Natural killer cell (primary cell): ENCODE measurements around the gene GNAI2. TPM values are rescaled to one million over a fixed set of nuclear protein-coding genes. Genes with fewer than 3 reads are reported as not detected.
"Not testable (repeated sequence)": the region's sequence is repeated elsewhere in the genome, so short reads cannot be mapped to it uniquely, and the experiment has no call there.

Experiments used
- ATAC-seq, 3 donors: fragments of 150-1000 bp in 2 of 3; fragments of 200-7000 bp in 1 of 3; cut with Tn5 transposase; 1 replicate in 1 of 3; 2 replicates in 2 of 3; pipeline ENCODE4 v1.10.0; 2021; ENCODE audit warnings: mild to moderate bottlenecking in 2 of 3, moderate library complexity in 2 of 3
- DNase-seq, 2 donors: peaks; one replicate each; pipeline versions ENCODE4 v3.0.0 to v3.0.0-alpha.2; 2013 to 2021; ENCODE audit warnings: mixed read lengths in 1 of 2
- H3K27ac ChIP-seq: one replicate; pipeline ENCODE4 v1.5.1; 2013; ENCODE audit warnings: mild to moderate bottlenecking, low read length
- H3K27me3 ChIP-seq: one replicate; pipeline ENCODE4 v1.6.1; 2013; ENCODE audit warnings: low read length; ENCODE audit not compliant: control insufficient read depth, insufficient read depth
- H3K36me3 ChIP-seq: one replicate; pipeline ENCODE4 v1.6.1; 2013; ENCODE audit warnings: low read length; ENCODE audit not compliant: control insufficient read depth, insufficient read depth
- H3K4me1 ChIP-seq: one replicate; pipeline ENCODE4 v1.6.1; 2013; ENCODE audit warnings: low read length; ENCODE audit not compliant: control insufficient read depth, insufficient read depth
- H3K4me3 ChIP-seq: one replicate; pipeline ENCODE4 v1.5.1; 2013; ENCODE audit warnings: low read length
- H3K9me3 ChIP-seq: one replicate; pipeline ENCODE4 v1.6.1; 2013; ENCODE audit warnings: low read length; ENCODE audit not compliant: control insufficient read depth, insufficient read depth
- H3K27ac Mint-ChIP-seq, 2 donors: one replicate each; pipeline ENCODE4 v1.8.0; 2022; ENCODE audit warnings: mild to moderate bottlenecking in 2 of 2, mixed read lengths in 2 of 2, moderate library complexity in 1 of 2
- H3K27me3 Mint-ChIP-seq, 2 donors: one replicate each; pipeline ENCODE4 v1.8.0; 2022; ENCODE audit warnings: low read depth in 2 of 2, mixed read lengths in 2 of 2
- H3K36me3 Mint-ChIP-seq: one replicate; pipeline ENCODE4 v1.8.0; 2022; ENCODE audit warnings: mixed read lengths
- H3K4me1 Mint-ChIP-seq, 2 donors: one replicate each; pipeline ENCODE4 v1.8.0; 2022; ENCODE audit warnings: mixed read lengths in 2 of 2
- H3K4me3 Mint-ChIP-seq: one replicate; pipeline ENCODE4 v1.8.0; 2022; ENCODE audit warnings: mild to moderate bottlenecking, moderate library complexity, mixed read lengths
- H3K9me3 Mint-ChIP-seq, 2 donors: one replicate each; pipeline ENCODE4 v1.8.0; 2022; ENCODE audit warnings: mixed read lengths in 2 of 2
- WGBS: methylation state at CpG from one replicate; pipeline ENCODE4 v1.1.7; 2013; ENCODE audit warnings: missing lambda C conversion rate; ENCODE audit not compliant: insufficient coverage; 5-methylcytosine and 5-hydroxymethylcytosine counted together
- intact Hi-C: fragments of 100-400 bp; cut with micrococcal nuclease; formaldehyde crosslinking; loops from one replicate; pipeline ENCODE4 v1.14.2; 2022
- total RNA-seq, 4 donors: library from RNA; stranded (reverse); fragments of 120-200 nt in 1 of 4; gene quantifications; one replicate each; pipeline versions ENCODE4 v1.2.3 to v1.2.4, GENCODE V29; 2013 to 2022
- TF ChIP-seq, protein P1 (sequence below): fragments of 200-600 bp; IDR thresholded peaks from one replicate; pipeline ENCODE4 v1.8.0; 2022; ENCODE audit warnings: antibody characterized with exemption

GNAI2 gene
- total RNA-seq, 3 donors from 2014 or later (not counting 1 experiment from before 2014, with no cell fraction given): 428 to 467 (median 447) TPM

DNA sequence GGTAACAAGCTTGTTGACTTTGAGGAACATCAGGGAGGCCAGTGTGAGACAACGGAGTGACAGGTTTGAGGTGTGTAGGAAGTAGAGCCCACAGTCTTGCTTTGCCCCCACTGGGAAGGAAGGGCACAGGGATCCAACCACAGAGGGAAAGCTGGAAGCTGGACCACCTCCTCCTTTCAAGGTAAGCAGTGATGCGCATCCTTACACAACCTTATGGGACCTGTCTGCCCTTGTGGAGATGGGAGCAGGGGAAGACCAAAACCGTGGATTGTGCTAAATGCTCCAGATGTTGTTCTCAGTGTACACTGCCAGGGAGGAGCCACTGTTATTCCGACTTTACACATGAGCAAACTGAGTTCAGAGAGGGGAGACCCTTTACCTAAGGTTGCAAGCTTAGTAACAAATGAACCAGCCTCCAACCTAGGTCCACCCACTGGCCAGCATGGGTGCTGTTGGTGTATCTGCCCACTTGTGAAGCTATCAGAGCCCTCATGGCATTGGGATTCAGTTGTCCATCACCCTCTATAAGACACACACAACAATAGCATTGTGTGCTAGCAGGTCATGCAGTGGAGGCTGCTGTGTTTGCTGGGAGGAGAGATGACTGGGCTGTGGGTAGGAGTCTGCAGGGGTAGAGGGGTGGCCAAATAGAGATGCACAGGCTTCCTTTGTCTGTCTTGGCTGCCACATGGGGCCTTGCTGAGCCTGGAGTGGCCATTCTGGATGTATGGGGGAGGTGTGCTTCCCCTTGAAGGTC lies 42.3 kb downstream of the GNAI2 start:
- H3K9me3 Mint-ChIP-seq: no peaks in the 10 kb centered on the region
- Histone ChIP-seq H3K4me3 (no peak overlapping the region), H3K9me3 (no peaks in the 10 kb centered on the region), H3K27ac (no peak overlapping the region), H3K36me3 (no peaks in the 10 kb centered on the region), H3K4me1 (peaks cover 27% of the 10 kb centered on the region), H3K27me3 (peaks cover 35% of the 10 kb centered on the region)
- no peaks in the 10 kb centered on the region for H3K36me3 Mint-ChIP-seq
- 86% methylated on average over 4 of the region's 4 CpGs for WGBS
- H3K4me3 Mint-ChIP-seq: no peak overlapping the region
- ATAC-seq (no peak), DNase-seq (no peak)
- peaks cover 5 to 20% of the 10 kb centered on the region in 2 donors for H3K4me1 Mint-ChIP-seq
- peaks cover 7 to 27% of the 10 kb centered on the region in 2 donors for H3K27me3 Mint-ChIP-seq
- TF ChIP-seq, protein P1, sequence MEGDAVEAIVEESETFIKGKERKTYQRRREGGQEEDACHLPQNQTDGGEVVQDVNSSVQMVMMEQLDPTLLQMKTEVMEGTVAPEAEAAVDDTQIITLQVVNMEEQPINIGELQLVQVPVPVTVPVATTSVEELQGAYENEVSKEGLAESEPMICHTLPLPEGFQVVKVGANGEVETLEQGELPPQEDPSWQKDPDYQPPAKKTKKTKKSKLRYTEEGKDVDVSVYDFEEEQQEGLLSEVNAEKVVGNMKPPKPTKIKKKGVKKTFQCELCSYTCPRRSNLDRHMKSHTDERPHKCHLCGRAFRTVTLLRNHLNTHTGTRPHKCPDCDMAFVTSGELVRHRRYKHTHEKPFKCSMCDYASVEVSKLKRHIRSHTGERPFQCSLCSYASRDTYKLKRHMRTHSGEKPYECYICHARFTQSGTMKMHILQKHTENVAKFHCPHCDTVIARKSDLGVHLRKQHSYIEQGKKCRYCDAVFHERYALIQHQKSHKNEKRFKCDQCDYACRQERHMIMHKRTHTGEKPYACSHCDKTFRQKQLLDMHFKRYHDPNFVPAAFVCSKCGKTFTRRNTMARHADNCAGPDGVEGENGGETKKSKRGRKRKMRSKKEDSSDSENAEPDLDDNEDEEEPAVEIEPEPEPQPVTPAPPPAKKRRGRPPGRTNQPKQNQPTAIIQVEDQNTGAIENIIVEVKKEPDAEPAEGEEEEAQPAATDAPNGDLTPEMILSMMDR: no peak
- no peak overlapping the region for H3K27ac Mint-ChIP-seq
- intact Hi-C loops: no loop called here

DNA sequence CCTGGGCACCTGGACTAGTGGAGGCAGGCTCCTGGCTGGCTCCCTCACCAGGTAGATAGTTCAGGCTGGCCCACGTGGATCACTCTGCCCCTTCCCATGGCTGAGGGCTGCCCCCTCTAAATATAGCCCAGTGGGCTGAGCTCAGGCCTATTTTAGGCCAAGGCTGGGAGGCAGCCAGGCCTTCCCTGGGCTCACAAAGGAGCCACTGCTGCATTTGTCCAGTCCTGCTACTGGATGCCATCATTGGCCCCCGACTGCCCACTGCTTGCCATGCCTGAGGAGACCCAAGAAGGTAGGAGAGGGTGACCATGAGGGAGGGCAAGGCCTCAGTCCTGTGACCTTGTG lies 42.8 kb downstream of the GNAI2 start, which contains the start of gene LSMEM2:
LSMEM2 (plus strand) TSS at position 208 of the 345 bp plus-strand sequence; CDS start at position 235, 27 bp downstream.
- intact Hi-C loops: no loop called here
- Histone ChIP-seq H3K27me3 (peaks cover 29% of the 10 kb centered on the region), H3K4me3 (no peak within 1 kb of the TSS), H3K36me3 (no peaks in the 10 kb centered on the region), H3K27ac (no peak within 1 kb of the TSS), H3K9me3 (no peaks in the 10 kb centered on the region), H3K4me1 (peaks cover 22% of the 10 kb centered on the region)
- ATAC-seq: no peak
- DNase-seq: no peak
- TF ChIP-seq, protein P1: no peak
- no peaks in the 10 kb centered on the region for H3K9me3 Mint-ChIP-seq
- peaks cover 7 to 26% of the 10 kb centered on the region in 2 donors for H3K27me3 Mint-ChIP-seq
- 78% methylated on average over 2 of the region's 2 CpGs for WGBS
- peaks cover 5 to 20% of the 10 kb centered on the region in 2 donors for H3K4me1 Mint-ChIP-seq
- no peak within 1 kb of the TSS for H3K4me3 Mint-ChIP-seq
- no peaks in the 10 kb centered on the region for H3K36me3 Mint-ChIP-seq
- no peak within 1 kb of the TSS for H3K27ac Mint-ChIP-seq

DNA sequence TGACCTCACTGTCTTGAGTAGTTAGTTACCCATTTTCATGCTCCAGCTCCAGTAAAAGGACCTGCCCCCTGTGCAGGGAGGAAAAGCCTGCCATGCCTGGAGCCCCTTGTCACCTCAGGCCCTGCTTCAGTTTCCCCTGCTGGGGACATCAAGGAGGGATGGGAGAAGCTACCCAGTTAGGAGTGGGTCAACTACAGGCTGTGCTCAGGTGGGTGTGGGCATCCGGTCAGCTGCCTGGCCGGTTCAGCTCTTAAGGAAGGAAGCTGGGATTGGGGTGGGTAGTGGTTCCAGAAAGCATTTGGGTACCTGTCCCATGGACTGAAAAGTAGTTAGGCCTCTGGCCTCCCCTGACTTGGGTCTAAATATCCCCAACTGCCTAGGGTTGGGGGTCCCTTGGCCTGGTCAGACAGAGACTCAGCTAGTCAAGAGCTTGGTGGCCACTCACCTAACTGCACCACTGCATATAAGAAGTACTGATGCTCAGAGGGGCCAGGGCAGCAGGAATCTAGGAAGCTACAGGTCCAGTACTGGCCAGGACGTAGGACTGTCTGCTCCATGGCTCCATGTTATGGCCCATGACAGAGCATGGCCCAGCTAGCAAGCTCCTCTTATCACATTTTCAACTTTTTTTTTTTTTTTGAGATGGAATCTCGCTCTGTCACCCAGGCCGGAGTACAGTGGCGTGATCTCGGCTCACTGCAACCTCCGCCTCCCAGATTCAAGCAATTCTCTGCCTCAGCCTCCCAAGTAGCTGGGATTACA lies 43.4 kb downstream of the GNAI2 start:
- ATAC-seq (no peak), DNase-seq (no peak)
- TF ChIP-seq, protein P1: no peak
- Histone ChIP-seq H3K27ac (no peak overlapping the region), H3K4me1 (peaks cover 17% of the 10 kb centered on the region), H3K27me3 (peaks cover 24% of the 10 kb centered on the region), H3K4me3 (no peak overlapping the region), H3K9me3 (no peaks in the 10 kb centered on the region), H3K36me3 (no peaks in the 10 kb centered on the region)
- Mint-ChIP-seq H3K36me3 (no peaks in the 10 kb centered on the region), H3K4me3 (no peak overlapping the region), H3K9me3 (no peaks in the 10 kb centered on the region), H3K4me1 (peaks cover 2 to 15% of the 10 kb centered on the region in 2 donors), H3K27ac (no peak overlapping the region), H3K27me3 (peaks cover 3 to 22% of the 10 kb centered on the region in 2 donors)
- 91% methylated on average over 7 of the region's 8 CpGs for WGBS
- intact Hi-C loops: no loop called here

DNA sequence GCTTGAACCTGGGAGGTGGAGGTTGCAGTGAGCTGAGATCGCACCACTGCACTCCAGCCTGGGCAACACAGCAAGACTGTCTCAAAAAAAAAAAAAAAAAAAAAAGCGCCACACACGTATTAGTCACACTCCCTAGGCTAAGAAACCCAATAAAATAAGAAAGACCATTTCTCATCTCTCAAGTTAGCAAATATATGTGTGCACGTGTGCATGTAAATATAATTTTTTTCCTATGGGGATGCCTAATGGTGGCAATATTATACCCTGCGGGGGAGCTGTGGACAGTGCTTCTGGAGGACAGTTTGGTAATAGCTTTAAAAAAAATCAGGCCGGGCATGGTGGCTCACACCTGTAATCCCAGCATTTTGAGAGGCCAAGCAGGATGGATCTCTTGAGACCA lies 48.1 kb downstream of the GNAI2 start:
- H3K4me3 Mint-ChIP-seq, H3K9me3 ChIP-seq, H3K27me3 ChIP-seq, H3K4me1 ChIP-seq, intact Hi-C loops, H3K27me3 Mint-ChIP-seq, H3K27ac Mint-ChIP-seq, H3K4me1 Mint-ChIP-seq, H3K4me3 ChIP-seq, ATAC-seq, H3K27ac ChIP-seq, DNase-seq, H3K9me3 Mint-ChIP-seq, H3K36me3 Mint-ChIP-seq: not testable (repeated sequence)
- WGBS: 100% methylated on average over 4 of the region's 6 CpGs
- H3K36me3 ChIP-seq: peaks cover 17% of the 10 kb centered on the region
